Measurements from ENCODE around the gene CDC27. TPM values are rescaled to one million over a fixed set of nuclear protein-coding genes. Genes with fewer than 3 reads are reported as not detected.
"Not testable (repeated sequence)": the region's sequence is repeated elsewhere in the genome, so short reads cannot be mapped to it uniquely, and the experiment has no call there.

Gene CDC27
- total RNA-seq, 1 experiment from 2014 or later = 97.5 TPM

DNA sequence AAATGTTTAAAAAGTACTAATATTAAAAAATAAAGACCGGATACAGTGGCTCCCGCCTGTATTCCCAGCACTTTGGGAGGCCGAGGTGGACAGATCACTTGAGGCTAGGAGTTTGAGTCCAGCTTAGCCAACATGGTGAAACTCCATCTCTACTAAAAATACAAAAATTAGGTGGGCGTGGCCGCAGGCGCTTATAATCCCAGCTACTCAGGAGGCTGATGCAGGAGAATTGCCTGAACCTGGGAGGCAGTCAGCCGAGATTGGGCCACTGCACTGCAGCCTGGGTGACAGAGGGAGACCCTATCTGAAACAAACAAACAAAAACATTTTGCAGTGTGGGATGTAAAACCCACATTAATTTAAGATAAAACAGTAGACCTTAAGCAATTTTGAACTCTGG lies 11.8 kb downstream of the CDC27 start:
- DNase-seq (ENCODE audit: low read depth, low spot score) (no peak), ATAC-seq (no peak)
- Histone ChIP-seq H3K4me3 (ENCODE audit: low read depth in 2 of 2, low read length in 2 of 2) (no peak overlapping the region), H3K27ac (ENCODE audit: low read length) (no peak overlapping the region), H3K4me1 (ENCODE audit: control insufficient read depth, insufficient read depth, low read length) (no peaks in the 10 kb centered on the region), H3K27me3 (ENCODE audit: control insufficient read depth, insufficient read depth, low read length) (no peaks in the 10 kb centered on the region), H3K36me3 (ENCODE audit: control insufficient read depth, insufficient read depth, low read length) (peaks cover 26% of the 10 kb centered on the region), H3K9me3 (ENCODE audit: control insufficient read depth, insufficient read depth, low read depth, low read length) (no peaks in the 10 kb centered on the region)
- BruUV-seq (replicated peaks) = no TSS peak
- ChIA-PET POLR2A (no interaction called here), CTCF (no interaction called here)
- in situ Hi-C loops (cut with HindIII; ENCODE audit: low pct_unique_long_range_greater_than_20kb, low sequenced_read_pairs) = no loop called here
- intact Hi-C loops (cut with micrococcal nuclease; ENCODE audit: unreplicated experiment) = no loop called here
- TF ChIP-seq TCF7L2 (IDR thresholded peaks at IDR 0.05; ENCODE audit: low read depth, low read length) (no peak), POLR2AphosphoS5 (IDR thresholded peaks at IDR 0.05; ENCODE audit: low read depth, low read length) (no peak), SIN3A (IDR thresholded peaks at IDR 0.05; ENCODE audit: borderline replicate concordance, insufficient read depth, low read depth, low read length) (no peak)
- TF ChIP-seq, protein P1, sequence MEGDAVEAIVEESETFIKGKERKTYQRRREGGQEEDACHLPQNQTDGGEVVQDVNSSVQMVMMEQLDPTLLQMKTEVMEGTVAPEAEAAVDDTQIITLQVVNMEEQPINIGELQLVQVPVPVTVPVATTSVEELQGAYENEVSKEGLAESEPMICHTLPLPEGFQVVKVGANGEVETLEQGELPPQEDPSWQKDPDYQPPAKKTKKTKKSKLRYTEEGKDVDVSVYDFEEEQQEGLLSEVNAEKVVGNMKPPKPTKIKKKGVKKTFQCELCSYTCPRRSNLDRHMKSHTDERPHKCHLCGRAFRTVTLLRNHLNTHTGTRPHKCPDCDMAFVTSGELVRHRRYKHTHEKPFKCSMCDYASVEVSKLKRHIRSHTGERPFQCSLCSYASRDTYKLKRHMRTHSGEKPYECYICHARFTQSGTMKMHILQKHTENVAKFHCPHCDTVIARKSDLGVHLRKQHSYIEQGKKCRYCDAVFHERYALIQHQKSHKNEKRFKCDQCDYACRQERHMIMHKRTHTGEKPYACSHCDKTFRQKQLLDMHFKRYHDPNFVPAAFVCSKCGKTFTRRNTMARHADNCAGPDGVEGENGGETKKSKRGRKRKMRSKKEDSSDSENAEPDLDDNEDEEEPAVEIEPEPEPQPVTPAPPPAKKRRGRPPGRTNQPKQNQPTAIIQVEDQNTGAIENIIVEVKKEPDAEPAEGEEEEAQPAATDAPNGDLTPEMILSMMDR (IDR thresholded peaks at IDR 0.05) = no peak
- TF ChIP-seq, protein P2, sequence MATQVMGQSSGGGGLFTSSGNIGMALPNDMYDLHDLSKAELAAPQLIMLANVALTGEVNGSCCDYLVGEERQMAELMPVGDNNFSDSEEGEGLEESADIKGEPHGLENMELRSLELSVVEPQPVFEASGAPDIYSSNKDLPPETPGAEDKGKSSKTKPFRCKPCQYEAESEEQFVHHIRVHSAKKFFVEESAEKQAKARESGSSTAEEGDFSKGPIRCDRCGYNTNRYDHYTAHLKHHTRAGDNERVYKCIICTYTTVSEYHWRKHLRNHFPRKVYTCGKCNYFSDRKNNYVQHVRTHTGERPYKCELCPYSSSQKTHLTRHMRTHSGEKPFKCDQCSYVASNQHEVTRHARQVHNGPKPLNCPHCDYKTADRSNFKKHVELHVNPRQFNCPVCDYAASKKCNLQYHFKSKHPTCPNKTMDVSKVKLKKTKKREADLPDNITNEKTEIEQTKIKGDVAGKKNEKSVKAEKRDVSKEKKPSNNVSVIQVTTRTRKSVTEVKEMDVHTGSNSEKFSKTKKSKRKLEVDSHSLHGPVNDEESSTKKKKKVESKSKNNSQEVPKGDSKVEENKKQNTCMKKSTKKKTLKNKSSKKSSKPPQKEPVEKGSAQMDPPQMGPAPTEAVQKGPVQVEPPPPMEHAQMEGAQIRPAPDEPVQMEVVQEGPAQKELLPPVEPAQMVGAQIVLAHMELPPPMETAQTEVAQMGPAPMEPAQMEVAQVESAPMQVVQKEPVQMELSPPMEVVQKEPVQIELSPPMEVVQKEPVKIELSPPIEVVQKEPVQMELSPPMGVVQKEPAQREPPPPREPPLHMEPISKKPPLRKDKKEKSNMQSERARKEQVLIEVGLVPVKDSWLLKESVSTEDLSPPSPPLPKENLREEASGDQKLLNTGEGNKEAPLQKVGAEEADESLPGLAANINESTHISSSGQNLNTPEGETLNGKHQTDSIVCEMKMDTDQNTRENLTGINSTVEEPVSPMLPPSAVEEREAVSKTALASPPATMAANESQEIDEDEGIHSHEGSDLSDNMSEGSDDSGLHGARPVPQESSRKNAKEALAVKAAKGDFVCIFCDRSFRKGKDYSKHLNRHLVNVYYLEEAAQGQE (IDR thresholded peaks at IDR 0.05; ENCODE audit: insufficient read depth in 1 of 2, low read depth in 2 of 2, low read length in 1 of 2) = no peak

DNA sequence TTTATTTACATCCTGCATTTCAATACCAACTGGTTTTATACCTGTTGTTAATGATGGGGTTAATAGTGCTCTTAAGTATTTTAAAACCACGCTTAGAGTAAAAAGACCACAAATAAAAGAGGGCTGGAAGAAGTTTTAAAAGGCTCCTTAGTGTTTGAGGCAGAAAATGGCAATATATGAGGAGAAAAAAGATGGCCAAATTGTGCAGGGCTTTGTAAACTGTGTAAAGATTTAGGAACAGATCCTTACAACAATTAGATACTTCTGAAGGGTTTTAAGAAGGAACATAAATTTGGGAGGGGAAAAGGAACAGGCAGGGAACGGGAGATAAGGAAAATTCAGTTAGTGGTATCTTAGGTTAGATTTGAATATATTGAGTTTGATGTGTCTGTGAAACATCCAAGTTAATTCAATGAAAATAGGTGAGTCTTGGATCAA lies 12.7 kb downstream of the CDC27 start:
- no TSS peak for BruUV-seq (replicated peaks)
- Histone ChIP-seq H3K36me3 (ENCODE audit: control insufficient read depth, insufficient read depth, low read length) (peaks cover 26% of the 10 kb centered on the region), H3K27ac (ENCODE audit: low read length) (no peak overlapping the region), H3K27me3 (ENCODE audit: control insufficient read depth, insufficient read depth, low read length) (no peaks in the 10 kb centered on the region), H3K4me3 (ENCODE audit: low read depth in 2 of 2, low read length in 2 of 2) (no peak overlapping the region), H3K9me3 (ENCODE audit: control insufficient read depth, insufficient read depth, low read depth, low read length) (no peaks in the 10 kb centered on the region), H3K4me1 (ENCODE audit: control insufficient read depth, insufficient read depth, low read length) (no peaks in the 10 kb centered on the region)
- TF ChIP-seq TCF7L2 (IDR thresholded peaks at IDR 0.05; ENCODE audit: low read depth, low read length) (no peak), SIN3A (IDR thresholded peaks at IDR 0.05; ENCODE audit: borderline replicate concordance, insufficient read depth, low read depth, low read length) (no peak)
- TF ChIP-seq, protein P2 (IDR thresholded peaks at IDR 0.05; ENCODE audit: insufficient read depth in 1 of 2, low read depth in 2 of 2, low read length in 1 of 2) = no peak
- TF ChIP-seq, protein P1 (IDR thresholded peaks at IDR 0.05) = no peak
- in situ Hi-C loops (cut with HindIII; ENCODE audit: low pct_unique_long_range_greater_than_20kb, low sequenced_read_pairs) (no loop called here), intact Hi-C loops (cut with micrococcal nuclease; ENCODE audit: unreplicated experiment) (no loop called here)
- DNase-seq (ENCODE audit: low read depth, low spot score) (no peak), ATAC-seq (no peak)
- CTCF ChIA-PET = no interaction called here
- POLR2A ChIA-PET = no interaction called here

DNA sequence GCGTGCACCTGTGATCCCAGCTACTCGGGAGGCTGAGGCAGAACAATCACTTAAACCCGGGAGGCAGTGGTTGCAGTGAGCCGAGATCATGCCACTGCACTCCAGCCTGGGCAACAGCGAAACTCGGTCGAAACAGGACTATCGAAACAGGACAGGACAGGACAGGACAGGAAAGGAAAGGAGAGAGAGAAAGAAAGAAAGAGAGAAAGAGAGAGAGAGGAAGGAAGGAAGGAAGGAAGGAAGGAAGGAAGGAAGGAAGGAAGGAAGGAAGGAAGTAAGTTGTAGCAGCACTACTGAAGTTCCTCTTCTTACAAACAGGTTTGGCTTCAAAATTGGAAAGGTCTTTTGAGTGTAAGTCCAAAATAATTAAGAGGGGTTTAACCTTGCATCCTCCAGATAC lies 14.3 kb downstream of the CDC27 start:
- H3K4me3 ChIP-seq (ENCODE audit: low read depth in 2 of 2, low read length in 2 of 2); in situ Hi-C loops (cut with HindIII; ENCODE audit: low pct_unique_long_range_greater_than_20kb, low sequenced_read_pairs); DNase-seq (ENCODE audit: low read depth, low spot score); H3K9me3 ChIP-seq (ENCODE audit: control insufficient read depth, insufficient read depth, low read depth, low read length); H3K27ac ChIP-seq (ENCODE audit: low read length); ATAC-seq; POLR2A ChIA-PET; H3K4me1 ChIP-seq (ENCODE audit: control insufficient read depth, insufficient read depth, low read length); intact Hi-C loops (cut with micrococcal nuclease; ENCODE audit: unreplicated experiment); BruUV-seq (replicated peaks); H3K27me3 ChIP-seq (ENCODE audit: control insufficient read depth, insufficient read depth, low read length); CTCF ChIA-PET: not testable (repeated sequence)
- H3K36me3 ChIP-seq (ENCODE audit: control insufficient read depth, insufficient read depth, low read length) = peaks cover 18% of the 10 kb centered on the region; the same call in 1 of the 2 replicates

Measured in Panc1 (cell line).